ENCODE data around the gene NOB1. TPM values are rescaled to one million over a fixed set of nuclear protein-coding genes. Genes with fewer than 3 reads are reported as not detected.

NOB1 gene
- total and polyA plus RNA-seq, 9 of the 15 experiments (the other 6 are each of a cell fraction or from before 2014, with no cell fraction given), result 42.4 to 148 (median 116) TPM

- TF ChIP-seq, protein P1, sequence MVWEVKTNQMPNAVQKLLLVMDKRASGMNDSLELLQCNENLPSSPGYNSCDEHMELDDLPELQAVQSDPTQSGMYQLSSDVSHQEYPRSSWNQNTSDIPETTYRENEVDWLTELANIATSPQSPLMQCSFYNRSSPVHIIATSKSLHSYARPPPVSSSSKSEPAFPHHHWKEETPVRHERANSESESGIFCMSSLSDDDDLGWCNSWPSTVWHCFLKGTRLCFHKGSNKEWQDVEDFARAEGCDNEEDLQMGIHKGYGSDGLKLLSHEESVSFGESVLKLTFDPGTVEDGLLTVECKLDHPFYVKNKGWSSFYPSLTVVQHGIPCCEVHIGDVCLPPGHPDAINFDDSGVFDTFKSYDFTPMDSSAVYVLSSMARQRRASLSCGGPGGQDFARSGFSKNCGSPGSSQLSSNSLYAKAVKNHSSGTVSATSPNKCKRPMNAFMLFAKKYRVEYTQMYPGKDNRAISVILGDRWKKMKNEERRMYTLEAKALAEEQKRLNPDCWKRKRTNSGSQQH (CRISPR knock-in tag; IDR thresholded peaks at IDR 0.05), result no peak
- TF ChIP-seq EP400 (IDR thresholded peaks at IDR 0.05), result 0 out of 2 replicates have a peak, but pooled peaks have one; percentile 21
- TF ChIP-seq PHTF2 (CRISPR knock-in tag; IDR thresholded peaks at IDR 0.05), result no peak
- TF ChIP-seq ZNF318 (IDR thresholded peaks at IDR 0.05; ENCODE audit: borderline replicate concordance in 1 of 2, low read depth in 1 of 2), result no peak
- no peak for TF ChIP-seq POLR2H (tag; IDR thresholded peaks at IDR 0.05; ENCODE audit: low read depth)
- TF ChIP-seq ZNF407 (IDR thresholded peaks at IDR 0.05; ENCODE audit: low read depth), result 0 out of 2 replicates have a peak, but pooled peaks have one; percentile 12
Measured at GRCh38 chr16:69762814-69763598, 8.3 kb upstream of the NOB1 start (continued).

Data from K562 (cell line).